Body of pancreas (tissue), 4 donors: Measurements from ENCODE around the gene GRAMD2A.

ENCODE experiments used
- POLR2A ChIP-seq, 3 donors: fragments of 450-650 bp; IDR thresholded peaks; one replicate each; pipeline ENCODE4 v1.6.1; 2016; ENCODE audit warnings: antibody characterized with exemption in 3 of 3, mild to moderate bottlenecking in 2 of 3
- TF ChIP-seq, protein P1 (sequence below), 7 experiments: fragments of 450-650 bp in 4 of 7; fragments of 200-600 bp in 3 of 7; sonication (generic) in 3 of 7; IDR thresholded peaks; one replicate each; pipeline ENCODE4 v1.5.1; 2016 to 2019; ENCODE audit warnings: antibody characterized with exemption in 7 of 7

DNA sequence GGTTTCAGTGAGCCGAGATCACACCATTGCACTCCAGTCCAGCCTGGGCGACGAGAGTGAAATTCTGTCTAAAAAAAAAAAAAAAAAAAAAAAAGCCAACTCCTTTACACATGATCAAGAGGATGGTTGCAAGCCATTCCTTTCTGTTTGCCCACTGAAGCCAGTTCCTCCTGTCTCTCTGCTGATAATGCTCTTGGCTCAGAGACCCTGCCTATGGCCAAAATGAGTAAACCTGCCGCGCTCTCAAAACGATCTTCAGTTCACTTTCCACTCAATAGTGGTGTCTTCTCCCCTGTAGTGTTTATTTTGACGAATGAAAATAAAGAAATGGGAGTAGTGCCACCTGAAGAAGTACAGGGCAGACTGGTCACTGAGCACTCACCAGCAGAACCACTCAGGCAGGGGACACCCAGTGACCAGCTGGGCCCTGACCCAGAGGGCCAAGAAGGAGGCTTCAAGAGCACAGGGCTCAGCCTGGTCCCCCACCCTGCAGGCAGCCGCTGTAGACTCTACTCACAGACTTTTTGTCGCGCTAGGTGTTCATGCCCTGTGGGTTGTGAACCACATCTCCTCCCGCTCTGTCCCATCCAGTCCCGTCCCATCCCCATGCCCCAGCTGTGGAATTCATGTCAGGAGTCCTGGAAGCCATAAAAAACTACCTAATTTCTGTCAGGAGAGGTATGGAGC is 23.6 kb downstream of the GRAMD2A start:
- TF ChIP-seq, protein P1, sequence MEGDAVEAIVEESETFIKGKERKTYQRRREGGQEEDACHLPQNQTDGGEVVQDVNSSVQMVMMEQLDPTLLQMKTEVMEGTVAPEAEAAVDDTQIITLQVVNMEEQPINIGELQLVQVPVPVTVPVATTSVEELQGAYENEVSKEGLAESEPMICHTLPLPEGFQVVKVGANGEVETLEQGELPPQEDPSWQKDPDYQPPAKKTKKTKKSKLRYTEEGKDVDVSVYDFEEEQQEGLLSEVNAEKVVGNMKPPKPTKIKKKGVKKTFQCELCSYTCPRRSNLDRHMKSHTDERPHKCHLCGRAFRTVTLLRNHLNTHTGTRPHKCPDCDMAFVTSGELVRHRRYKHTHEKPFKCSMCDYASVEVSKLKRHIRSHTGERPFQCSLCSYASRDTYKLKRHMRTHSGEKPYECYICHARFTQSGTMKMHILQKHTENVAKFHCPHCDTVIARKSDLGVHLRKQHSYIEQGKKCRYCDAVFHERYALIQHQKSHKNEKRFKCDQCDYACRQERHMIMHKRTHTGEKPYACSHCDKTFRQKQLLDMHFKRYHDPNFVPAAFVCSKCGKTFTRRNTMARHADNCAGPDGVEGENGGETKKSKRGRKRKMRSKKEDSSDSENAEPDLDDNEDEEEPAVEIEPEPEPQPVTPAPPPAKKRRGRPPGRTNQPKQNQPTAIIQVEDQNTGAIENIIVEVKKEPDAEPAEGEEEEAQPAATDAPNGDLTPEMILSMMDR (IDR thresholded peaks at IDR 0.05), result no peak
- no peak for TF ChIP-seq POLR2A (IDR thresholded peaks at IDR 0.05)
